HAP-1 (cell line): Measurements from ENCODE around the gene SWAP70.
"Not testable (repeated sequence)": the region's sequence is repeated elsewhere in the genome, so short reads cannot be mapped to it uniquely, and the experiment has no call there.

Source experiments
- DNase-seq, 2 experiments: peaks; one replicate each; pipeline ENCODE4 v3.0.0-alpha.2; 2016 to 2020; ENCODE audit warnings: low spot score in 2 of 2
- H3K27me3 ChIP-seq: fragments of 250-450 bp; sonication (Bioruptor Pico); 2 replicates; pipeline ENCODE4 v1.5.1; 2020; ENCODE audit warnings: low read depth, mild to moderate bottlenecking, moderate library complexity
- H3K36me3 ChIP-seq: fragments of 250-450 bp; sonication (Bioruptor Pico); replicated peaks from 2 replicates; pipeline ENCODE4 v1.5.1; 2020; ENCODE audit warnings: mild to moderate bottlenecking
- H3K4me1 ChIP-seq: fragments of 250-450 bp; sonication (Bioruptor Pico); 2 replicates; pipeline ENCODE4 v1.5.1; 2020; ENCODE audit warnings: mild to moderate bottlenecking
- H3K4me3 ChIP-seq: fragments of 250-450 bp; sonication (Bioruptor Pico); 2 replicates; pipeline ENCODE4 v1.5.1; 2020; ENCODE audit warnings: mild to moderate bottlenecking, moderate library complexity
- H3K9me3 ChIP-seq: fragments of 250-450 bp; sonication (Bioruptor Pico); 2 replicates; pipeline ENCODE4 v1.5.1; 2020; ENCODE audit warnings: mild to moderate bottlenecking, moderate library complexity
- in situ Hi-C: fragments of 300-500 bp; cut with MboI; formaldehyde crosslinking; loops from 3 replicates; pipeline ENCODE4 v1.14.3; 2020; ENCODE audit warnings: low sequenced_read_pairs, inconsistent platforms, mixed read lengths

SWAP70 gene

DNA sequence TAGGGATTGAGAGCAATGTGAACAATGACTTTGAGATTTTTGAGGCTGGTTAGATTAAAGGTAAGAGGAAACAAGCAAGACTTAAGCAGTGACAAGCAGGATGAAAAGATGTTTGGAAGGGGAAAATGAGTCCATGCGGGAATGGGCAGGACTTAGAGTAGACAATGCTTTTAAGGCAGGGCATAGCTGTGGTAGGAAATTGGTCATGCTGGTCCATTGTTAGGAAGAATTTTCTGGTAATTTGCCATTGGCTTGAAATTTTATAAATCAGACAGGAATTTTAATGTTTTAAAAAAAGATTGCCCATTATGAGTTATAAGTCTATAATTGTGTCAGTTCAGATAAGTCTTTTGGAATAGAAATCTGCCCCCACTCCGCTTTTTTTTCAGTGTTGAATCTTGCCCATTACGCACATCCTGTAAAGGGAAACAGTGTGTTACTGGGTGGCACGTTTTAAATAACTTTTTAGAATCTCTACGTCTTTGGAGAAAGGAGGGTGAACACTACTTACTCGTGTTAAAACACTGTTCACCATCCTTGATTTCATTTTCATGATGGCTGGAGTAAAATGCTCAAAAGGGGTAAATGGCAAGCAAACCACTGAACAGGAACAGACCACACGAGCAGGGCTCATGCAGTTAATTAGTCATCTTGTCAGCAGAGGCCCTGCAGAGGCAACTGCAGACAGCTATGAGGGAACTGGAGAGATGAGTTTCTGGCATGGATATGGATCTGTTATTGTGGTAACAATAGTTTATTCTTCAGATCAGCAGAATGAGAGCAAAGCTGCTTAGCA lies 25.0 kb downstream of the SWAP70 start:
- Histone ChIP-seq H3K4me3 (no peak overlapping the region), H3K4me1 (peaks cover 18% of the 10 kb centered on the region), H3K36me3 (no peaks in the 10 kb centered on the region), H3K9me3 (no peaks in the 10 kb centered on the region), H3K27me3 (no peaks in the 10 kb centered on the region)
- in situ Hi-C loops: no loop called here
- DNase-seq: peak; percentile 42 to 68

DNA sequence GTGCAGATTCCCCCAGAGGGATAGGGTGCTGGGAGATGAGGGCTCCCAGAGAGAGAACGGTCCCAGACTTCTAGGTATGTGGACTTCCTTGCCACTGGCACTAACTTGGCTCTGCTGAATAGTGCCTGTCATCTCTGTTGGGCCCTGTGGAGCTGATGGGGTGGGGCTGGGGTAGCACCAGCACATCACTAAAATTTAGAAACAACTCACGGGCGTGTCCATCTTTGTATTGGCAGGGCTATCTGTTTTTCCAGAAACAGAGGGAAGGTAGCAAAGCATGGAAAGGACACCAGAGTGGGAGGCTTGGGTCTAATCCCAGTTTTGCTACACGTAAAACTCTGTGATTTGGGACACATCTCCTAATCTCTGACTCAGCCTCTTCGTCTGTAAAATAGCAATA lies 25.8 kb downstream of the SWAP70 start:
- DNase-seq: no peak
- Histone ChIP-seq H3K4me1 (peaks cover 18% of the 10 kb centered on the region), H3K4me3 (no peak overlapping the region), H3K27me3 (no peaks in the 10 kb centered on the region), H3K36me3 (peaks cover 4% of the 10 kb centered on the region), H3K9me3 (no peaks in the 10 kb centered on the region)
- in situ Hi-C loops: no loop called here

DNA sequence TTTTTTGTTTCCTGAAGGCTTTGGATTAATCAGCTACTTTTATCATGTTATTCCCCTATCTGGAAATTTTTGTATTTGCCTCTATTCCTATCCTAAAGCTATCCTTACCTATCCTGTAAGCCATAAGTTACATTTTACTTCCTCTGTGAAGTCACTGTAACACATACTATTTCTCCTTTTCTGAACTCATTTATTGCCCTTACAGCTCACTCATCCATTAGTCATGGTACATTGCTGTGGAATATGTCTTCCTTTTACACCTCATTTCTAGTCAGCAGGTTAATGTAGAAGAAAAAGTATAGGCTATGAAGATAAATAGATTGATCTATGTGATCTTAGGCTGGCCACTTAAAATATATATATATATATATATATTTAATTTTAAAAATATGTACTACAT lies 28.0 kb downstream of the SWAP70 start:
- no peaks in the 10 kb centered on the region for H3K9me3 ChIP-seq
- in situ Hi-C loops: no loop called here
- H3K4me1 ChIP-seq: peaks cover 18% of the 10 kb centered on the region
- H3K4me3 ChIP-seq: no peak overlapping the region
- H3K36me3 ChIP-seq: peaks cover 9% of the 10 kb centered on the region
- no peaks in the 10 kb centered on the region for H3K27me3 ChIP-seq
- DNase-seq: no peak

DNA sequence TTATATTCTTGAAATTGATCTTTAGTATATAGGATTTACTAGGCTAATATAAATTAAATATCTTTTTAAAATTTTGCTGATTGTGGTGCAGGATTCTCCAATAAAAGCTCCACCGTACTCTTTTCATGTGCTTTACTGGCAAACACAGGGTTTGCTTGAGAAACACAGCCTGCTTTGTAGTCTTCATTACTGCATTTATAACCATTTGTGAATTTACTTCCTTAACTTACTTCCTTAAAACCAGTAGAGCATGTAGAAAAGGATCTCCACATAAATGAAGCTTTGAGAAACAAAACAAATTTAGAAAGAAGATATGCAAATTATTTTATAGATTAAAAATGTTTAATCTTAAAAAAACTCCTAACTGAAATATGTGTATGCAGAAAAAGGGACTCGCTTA lies 28.8 kb downstream of the SWAP70 start:
- Histone ChIP-seq H3K4me1 (peaks cover 18% of the 10 kb centered on the region), H3K9me3 (no peaks in the 10 kb centered on the region), H3K4me3 (no peak overlapping the region), H3K36me3 (peaks cover 9% of the 10 kb centered on the region), H3K27me3 (no peaks in the 10 kb centered on the region)
- DNase-seq: no peak
- in situ Hi-C loops: no loop called here

DNA sequence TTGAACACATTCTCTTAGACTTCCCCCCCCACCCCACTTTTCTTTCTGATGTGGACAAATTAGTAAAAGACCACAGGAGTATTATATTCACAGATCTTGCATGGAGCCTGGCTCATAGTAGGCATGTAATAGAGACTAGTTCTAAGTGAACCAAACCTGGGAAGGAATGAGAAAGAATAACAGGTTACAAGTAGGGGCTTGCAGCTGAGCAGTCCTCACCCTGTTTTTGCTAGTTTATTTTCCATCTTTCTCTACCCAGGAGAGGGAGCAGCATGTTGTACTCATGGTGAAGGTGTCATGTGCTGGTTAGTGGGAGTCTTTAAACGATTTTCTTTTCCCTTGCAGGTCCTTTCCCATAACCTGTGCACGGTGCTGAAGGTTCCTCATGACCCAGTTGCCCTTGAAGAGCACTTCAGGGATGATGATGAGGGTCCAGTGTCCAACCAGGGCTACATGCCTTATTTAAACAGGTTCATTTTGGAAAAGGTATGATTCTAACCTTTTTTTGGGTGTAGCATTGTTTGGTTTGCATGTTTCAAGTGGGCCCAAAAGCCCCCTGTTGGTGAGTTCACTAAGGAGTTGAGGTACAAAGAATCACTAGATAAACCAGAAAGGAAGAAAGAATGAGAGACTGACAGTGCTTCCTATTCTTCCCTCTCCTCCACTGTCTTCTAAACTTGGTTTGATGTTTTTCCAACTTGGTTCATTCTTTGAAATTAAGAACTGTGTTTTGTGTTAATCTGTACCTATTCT lies 30.1 kb downstream of the SWAP70 start:
- in situ Hi-C loops: no loop called here
- Histone ChIP-seq H3K9me3 (no peaks in the 10 kb centered on the region), H3K27me3 (no peaks in the 10 kb centered on the region), H3K4me3 (no peak overlapping the region), H3K36me3 (peaks cover 9% of the 10 kb centered on the region), H3K4me1 (peaks cover 10% of the 10 kb centered on the region)
- DNase-seq: no peak

DNA sequence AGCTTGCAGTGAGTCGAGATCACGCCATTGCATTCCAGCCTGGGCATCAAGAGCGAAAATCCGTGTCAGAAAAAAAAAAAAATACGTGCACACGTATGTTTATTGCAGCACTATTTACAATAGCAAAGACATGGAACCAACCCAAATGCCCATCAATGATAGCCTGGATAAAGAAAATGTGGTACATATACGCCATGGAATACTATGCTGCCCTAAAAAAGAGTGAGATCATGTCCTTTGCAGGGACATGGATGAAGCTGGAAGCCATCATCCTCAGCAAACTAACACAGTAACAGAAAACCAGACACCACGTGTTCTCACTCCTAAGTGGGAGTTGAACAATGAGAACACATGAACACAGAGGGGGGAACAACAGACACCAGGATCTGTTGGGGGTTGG lies 31.4 kb downstream of the SWAP70 start:
- H3K36me3 ChIP-seq, H3K4me1 ChIP-seq, H3K4me3 ChIP-seq, in situ Hi-C loops, H3K9me3 ChIP-seq, H3K27me3 ChIP-seq, DNase-seq: not testable (repeated sequence)

DNA sequence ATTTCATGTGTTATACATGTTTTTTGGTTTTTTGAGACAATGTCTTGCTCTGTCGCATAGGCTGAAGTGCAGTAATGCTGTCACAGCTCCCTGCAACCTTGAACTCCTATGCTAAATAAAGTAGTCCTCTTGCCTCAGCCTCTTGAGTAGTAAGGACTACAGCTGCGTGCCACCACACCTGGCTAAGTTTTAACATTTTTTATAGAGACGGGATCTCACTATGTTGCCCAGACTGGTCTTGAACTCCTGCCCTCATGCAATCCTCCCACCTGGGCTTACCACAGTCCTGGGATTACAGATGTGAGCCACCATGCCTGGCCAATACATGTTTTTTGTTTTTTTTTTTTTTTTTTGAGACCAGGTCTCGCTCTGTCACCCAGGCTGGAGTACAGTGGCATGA lies 33.9 kb downstream of the SWAP70 start:
- Histone ChIP-seq H3K36me3 (peaks cover 9% of the 10 kb centered on the region), H3K9me3 (no peaks in the 10 kb centered on the region), H3K27me3 (no peaks in the 10 kb centered on the region), H3K4me1 (peaks cover 7% of the 10 kb centered on the region), H3K4me3 (no peak overlapping the region)
- in situ Hi-C loops: no loop called here
- no peak for DNase-seq

DNA sequence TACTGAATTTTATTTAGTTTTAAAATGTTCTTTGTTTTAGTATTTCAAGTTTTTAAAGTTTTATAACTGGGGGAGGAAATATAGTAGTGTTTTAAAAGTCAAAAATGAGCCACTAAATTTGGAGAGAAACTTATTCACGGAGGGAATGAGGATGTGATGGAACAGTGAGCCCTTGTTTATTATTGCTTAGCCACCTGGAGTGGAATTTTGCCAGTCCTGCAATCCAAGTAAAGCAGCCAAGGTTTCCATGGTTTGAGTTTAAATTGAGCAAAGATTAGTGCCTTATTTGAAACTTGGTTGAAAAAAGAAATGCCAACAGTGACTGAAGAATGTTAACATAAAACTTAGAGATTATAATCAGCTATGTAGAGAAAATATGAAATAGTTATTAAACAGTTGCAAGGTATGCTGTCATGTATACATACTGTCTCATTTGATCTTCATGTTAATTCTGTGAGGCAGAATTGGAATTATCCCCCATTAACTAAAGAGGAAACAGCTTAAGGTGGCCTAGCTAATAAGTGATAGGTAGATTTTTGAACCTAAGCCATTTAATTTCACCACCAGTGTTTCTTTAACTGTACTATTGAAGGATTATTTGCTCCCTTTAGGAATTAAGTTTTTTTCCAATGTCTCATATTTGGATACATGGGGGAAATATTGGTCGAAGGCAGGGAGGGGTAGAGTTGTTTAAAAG lies 36.4 kb downstream of the SWAP70 start:
- H3K4me1 ChIP-seq: peaks cover 14% of the 10 kb centered on the region
- H3K4me3 ChIP-seq: no peak overlapping the region
- peaks cover 2% of the 10 kb centered on the region; the same call in 1 of the 2 replicates for H3K36me3 ChIP-seq
- in situ Hi-C loops: no loop called here
- H3K27me3 ChIP-seq: no peaks in the 10 kb centered on the region
- DNase-seq: no peak
- no peaks in the 10 kb centered on the region for H3K9me3 ChIP-seq

DNA sequence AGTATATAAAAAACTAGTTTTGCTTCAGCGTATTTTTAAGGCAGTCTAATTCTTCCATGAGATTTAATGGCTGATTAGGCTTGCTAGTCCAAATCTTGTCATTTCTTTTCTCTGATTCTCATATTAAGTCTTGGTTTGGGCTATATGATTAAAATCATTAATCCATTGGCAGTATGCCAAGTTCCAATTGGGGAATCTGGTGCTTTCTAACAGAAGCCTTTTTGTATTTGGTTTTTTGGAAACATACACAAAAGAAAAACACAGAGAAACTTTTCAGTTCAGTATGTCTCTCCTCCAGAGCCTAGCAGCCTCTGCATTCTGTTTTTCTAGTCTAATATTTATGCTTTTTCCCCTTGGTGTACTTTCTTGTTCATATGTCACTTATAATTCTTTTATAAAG lies 37.9 kb downstream of the SWAP70 start:
- Histone ChIP-seq H3K27me3 (no peaks in the 10 kb centered on the region), H3K9me3 (no peaks in the 10 kb centered on the region), H3K36me3 (0 out of 2 replicates have a peak, but pooled peaks cover 2% of the 10 kb centered on the region), H3K4me3 (no peak overlapping the region), H3K4me1 (peaks cover 14% of the 10 kb centered on the region)
- no peak for DNase-seq
- in situ Hi-C loops: no loop called here

DNA sequence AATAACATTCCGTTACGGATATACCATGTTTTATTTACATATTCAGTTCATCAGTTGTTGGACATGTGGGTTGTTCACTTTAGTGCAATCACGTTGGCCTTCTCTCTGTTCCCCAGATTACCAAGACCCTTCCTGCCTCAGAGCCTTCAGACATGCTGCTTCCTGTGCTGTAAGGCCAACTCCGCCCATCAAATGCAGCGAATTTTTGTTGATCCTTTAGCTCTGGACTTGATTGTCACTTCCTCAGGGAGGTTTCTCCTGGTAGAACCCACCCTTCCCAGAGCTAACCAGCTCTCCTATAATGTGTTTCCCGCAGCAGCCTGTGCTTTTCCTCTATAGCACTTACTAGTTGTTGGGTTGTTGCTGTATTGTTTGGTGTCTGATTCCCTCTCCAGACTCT lies 39.4 kb downstream of the SWAP70 start:
- Histone ChIP-seq H3K9me3 (no peaks in the 10 kb centered on the region), H3K27me3 (no peaks in the 10 kb centered on the region), H3K36me3 (0 out of 2 replicates have a peak, but pooled peaks cover 2% of the 10 kb centered on the region), H3K4me3 (no peak overlapping the region), H3K4me1 (peaks cover 14% of the 10 kb centered on the region)
- in situ Hi-C loops: no loop called here
- no peak for DNase-seq

DNA sequence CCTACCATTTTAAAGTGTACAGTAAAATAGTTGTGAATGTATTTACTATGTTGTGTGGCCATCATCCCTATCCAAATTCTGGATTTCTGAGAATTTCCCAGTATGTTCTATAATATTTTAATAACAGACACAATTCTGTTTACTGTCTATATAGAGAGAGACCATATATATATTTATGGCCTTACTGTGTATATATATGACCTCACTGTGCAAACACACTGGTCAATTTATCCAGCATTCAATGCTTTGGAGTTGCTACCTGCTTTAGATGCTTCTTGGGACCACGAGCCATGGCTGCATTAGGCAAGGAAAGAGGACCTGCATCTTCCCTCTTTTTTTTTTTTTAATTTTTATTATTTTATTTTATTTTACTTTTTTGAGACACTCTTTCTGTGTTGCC lies 40.2 kb downstream of the SWAP70 start:
- in situ Hi-C loops: no loop called here
- 0 out of 2 replicates have a peak, but pooled peaks cover 2% of the 10 kb centered on the region for H3K36me3 ChIP-seq
- peaks cover 14% of the 10 kb centered on the region for H3K4me1 ChIP-seq
- H3K9me3 ChIP-seq: no peaks in the 10 kb centered on the region
- H3K27me3 ChIP-seq: no peaks in the 10 kb centered on the region
- no peak for DNase-seq
- no peak overlapping the region for H3K4me3 ChIP-seq

DNA sequence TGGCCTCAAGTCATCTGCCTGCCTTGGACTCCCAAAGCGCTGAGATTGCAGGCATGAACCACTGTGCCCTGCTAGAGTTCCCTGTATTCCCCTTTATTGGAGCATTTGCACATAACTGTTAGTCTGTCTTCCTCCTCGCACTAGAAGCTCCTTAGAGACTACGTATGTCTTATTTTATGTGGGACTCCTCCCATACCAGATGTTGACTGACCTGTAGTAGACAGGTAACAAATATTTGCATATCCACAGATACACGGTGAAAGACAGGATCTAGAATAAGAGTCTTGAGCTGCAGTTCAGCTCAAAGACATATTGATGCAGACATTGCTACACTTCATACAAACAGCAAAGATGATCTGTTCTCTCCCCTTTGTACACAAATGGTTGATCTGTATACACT lies 40.7 kb downstream of the SWAP70 start:
- Histone ChIP-seq H3K4me3 (no peak overlapping the region), H3K4me1 (peaks cover 18% of the 10 kb centered on the region), H3K9me3 (no peaks in the 10 kb centered on the region), H3K36me3 (0 out of 2 replicates have a peak, but pooled peaks cover 2% of the 10 kb centered on the region), H3K27me3 (no peaks in the 10 kb centered on the region)
- in situ Hi-C loops: no loop called here
- no peak for DNase-seq

DNA sequence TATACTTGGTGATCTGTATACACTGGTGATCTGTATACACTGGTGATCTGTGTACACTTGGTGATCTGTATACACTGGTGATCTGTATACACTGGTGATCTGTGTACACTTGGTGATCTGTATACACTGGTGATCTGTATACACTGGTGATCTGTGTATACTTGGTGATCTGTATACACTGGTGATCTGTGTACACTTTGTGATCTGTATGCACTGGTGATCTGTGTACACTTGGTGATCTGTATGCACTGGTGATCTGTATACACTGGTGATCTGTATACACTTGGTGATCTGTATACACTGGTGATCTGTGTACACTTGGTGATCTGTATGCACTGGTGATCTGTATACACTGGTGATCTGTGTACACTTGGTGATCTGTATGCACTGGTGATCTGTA lies 41.5 kb downstream of the SWAP70 start:
- H3K27me3 ChIP-seq, in situ Hi-C loops, H3K36me3 ChIP-seq, H3K9me3 ChIP-seq, H3K4me3 ChIP-seq, DNase-seq: not testable (repeated sequence)
- H3K4me1 ChIP-seq: peaks cover 22% of the 10 kb centered on the region

DNA sequence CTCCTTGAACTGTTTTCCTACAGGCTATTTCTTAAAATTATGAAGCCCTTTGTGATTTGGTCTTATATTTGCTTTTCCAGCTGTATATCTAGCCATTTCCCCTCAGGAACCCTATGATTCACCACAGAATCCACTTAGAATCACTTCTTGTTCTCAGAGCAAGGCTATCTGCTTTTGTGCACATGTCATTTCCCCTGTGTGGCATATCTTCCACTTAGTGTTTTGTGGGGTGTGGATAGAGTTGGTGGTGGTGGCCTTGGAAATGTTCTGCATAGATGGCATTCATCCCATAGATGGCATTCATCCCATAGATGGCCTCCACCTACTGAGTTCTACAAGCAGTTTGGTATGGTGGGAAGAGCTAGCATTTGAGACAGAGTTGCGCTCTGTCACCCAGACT lies 44.7 kb downstream of the SWAP70 start:
- H3K4me1 ChIP-seq: peaks cover 8% of the 10 kb centered on the region; the same call in 1 of the 2 replicates
- in situ Hi-C loops: no loop called here
- no peaks in the 10 kb centered on the region for H3K36me3 ChIP-seq
- H3K4me3 ChIP-seq: no peak overlapping the region
- no peaks in the 10 kb centered on the region for H3K27me3 ChIP-seq
- DNase-seq: no peak
- H3K9me3 ChIP-seq: no peaks in the 10 kb centered on the region
